ENCODE measurements around the gene GNAT3. TPM values are rescaled to one million over a fixed set of nuclear protein-coding genes. Genes with fewer than 3 reads are reported as not detected.

The GNAT3 gene
- total RNA-seq, 1 experiment from 2014 or later, result not detected

- no TSS peak for BruUV-seq (replicated peaks)
- CTCF ChIA-PET, result interaction anchor here (1.4 to 1.5 kb wide), 2 partner anchors 238 to 261 kb away, joined by 4 to 7 read pairs; no protein-coding TSS in a partner anchor
- POLR2A ChIA-PET, result interaction anchor here (0.5 to 1.0 kb wide), 4 partner anchors 144 to 328 kb away, joined by 3 to 4 read pairs (median 3); no protein-coding TSS in a partner anchor
- H3K27ac Mint-ChIP-seq (ENCODE audit: low read depth, unreplicated experiment), result no peak overlapping the region
- intact Hi-C loops (cut with micrococcal nuclease), result no loop called here
- no peaks in the 10 kb centered on the region for H3K27me3 Mint-ChIP-seq (ENCODE audit: insufficient read depth, unreplicated experiment)
- TF ChIP-seq, protein P1, sequence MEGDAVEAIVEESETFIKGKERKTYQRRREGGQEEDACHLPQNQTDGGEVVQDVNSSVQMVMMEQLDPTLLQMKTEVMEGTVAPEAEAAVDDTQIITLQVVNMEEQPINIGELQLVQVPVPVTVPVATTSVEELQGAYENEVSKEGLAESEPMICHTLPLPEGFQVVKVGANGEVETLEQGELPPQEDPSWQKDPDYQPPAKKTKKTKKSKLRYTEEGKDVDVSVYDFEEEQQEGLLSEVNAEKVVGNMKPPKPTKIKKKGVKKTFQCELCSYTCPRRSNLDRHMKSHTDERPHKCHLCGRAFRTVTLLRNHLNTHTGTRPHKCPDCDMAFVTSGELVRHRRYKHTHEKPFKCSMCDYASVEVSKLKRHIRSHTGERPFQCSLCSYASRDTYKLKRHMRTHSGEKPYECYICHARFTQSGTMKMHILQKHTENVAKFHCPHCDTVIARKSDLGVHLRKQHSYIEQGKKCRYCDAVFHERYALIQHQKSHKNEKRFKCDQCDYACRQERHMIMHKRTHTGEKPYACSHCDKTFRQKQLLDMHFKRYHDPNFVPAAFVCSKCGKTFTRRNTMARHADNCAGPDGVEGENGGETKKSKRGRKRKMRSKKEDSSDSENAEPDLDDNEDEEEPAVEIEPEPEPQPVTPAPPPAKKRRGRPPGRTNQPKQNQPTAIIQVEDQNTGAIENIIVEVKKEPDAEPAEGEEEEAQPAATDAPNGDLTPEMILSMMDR (IDR thresholded peaks at IDR 0.05; ENCODE audit: unreplicated experiment), result no peak
- no peak for DNase-seq (ENCODE audit: unreplicated experiment)
- no peaks in the 10 kb centered on the region for H3K9me3 Mint-ChIP-seq (ENCODE audit: unreplicated experiment)
- H3K4me1 Mint-ChIP-seq (ENCODE audit: insufficient read depth, unreplicated experiment), result no peaks in the 10 kb centered on the region
- no peak overlapping the region for H3K4me3 Mint-ChIP-seq (ENCODE audit: unreplicated experiment)
- H3K36me3 Mint-ChIP-seq (ENCODE audit: insufficient read depth, unreplicated experiment), result no peaks in the 10 kb centered on the region
Observed at GRCh38 chr7:80420876-80421275, 91.0 kb downstream of the GNAT3 start.

DNA sequence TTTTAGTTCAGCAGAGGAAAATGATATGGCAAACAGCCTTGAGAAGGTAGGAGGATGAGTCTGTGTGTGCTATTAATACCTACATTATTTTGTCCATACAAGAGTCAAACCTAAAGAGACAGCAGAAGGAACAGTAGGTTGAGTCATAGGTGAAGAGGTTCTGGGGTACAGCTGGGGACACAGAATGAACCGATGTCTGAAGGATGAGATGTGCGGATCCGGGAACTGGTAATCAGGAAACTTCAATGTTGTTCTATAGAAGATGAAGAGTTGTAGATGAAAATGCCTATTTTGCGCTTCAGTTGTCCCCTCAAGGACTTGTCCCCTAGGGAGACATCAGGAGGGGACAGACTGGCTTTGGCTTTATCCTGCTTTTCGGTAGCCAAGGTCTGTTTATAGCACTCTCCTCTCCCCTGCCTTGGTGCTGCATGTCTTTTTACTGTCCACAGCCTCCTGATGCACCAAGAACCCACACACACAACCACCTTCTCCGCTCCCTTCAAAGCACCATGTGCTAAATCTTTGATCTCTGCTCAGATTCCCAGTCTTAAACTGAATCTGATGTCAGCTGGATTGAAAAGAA, 94.6 kb downstream of the GNAT3 start:
- no peak for DNase-seq (ENCODE audit: unreplicated experiment)
- H3K36me3 Mint-ChIP-seq (ENCODE audit: insufficient read depth, unreplicated experiment), result no peaks in the 10 kb centered on the region
- POLR2A ChIA-PET, result no interaction called here

DNA sequence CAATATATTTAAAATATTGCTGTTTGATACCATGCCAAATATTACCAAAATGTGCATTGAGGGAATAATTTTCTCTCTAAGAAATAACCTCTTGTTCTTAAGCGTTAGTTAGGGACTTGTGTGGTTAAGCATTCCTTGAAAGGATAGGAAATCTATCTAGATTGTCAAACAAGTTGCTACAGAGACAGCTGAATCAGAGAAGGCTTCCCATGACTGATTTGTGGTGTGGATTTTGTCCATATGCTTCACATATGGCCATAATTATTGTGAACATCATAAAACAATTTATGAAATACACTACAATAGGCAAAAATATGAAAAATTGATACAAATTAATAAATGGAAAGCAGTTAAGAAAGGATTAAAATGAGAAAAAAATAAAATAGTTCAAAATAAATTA, 96.3 kb downstream of the GNAT3 start:
- ChIA-PET POLR2A (interaction anchor here (0.6 kb wide), 1 partner anchor 470 kb away, joined by 3 read pairs; no protein-coding TSS in a partner anchor), CTCF (interaction anchor here (0.7 kb wide), 1 partner anchor 92 kb away, joined by 5 read pairs; no protein-coding TSS in a partner anchor)
- Mint-ChIP-seq H3K27me3 (ENCODE audit: insufficient read depth, unreplicated experiment) (no peaks in the 10 kb centered on the region), H3K9me3 (ENCODE audit: unreplicated experiment) (no peaks in the 10 kb centered on the region), H3K27ac (ENCODE audit: low read depth, unreplicated experiment) (no peak overlapping the region), H3K4me1 (ENCODE audit: insufficient read depth, unreplicated experiment) (peaks cover 8% of the 10 kb centered on the region), H3K36me3 (ENCODE audit: insufficient read depth, unreplicated experiment) (no peaks in the 10 kb centered on the region), H3K4me3 (ENCODE audit: unreplicated experiment) (no peak overlapping the region)
- TF ChIP-seq, protein P1 (IDR thresholded peaks at IDR 0.05; ENCODE audit: unreplicated experiment), result no peak
- intact Hi-C loops (cut with micrococcal nuclease), result no loop called here
- BruUV-seq (replicated peaks), result no TSS peak
- no peak for DNase-seq (ENCODE audit: unreplicated experiment)

More for the DNA sequence above, 94.6 kb downstream of the GNAT3 start:
- no peak overlapping the region for H3K4me3 Mint-ChIP-seq (ENCODE audit: unreplicated experiment)
- no peaks in the 10 kb centered on the region for H3K27me3 Mint-ChIP-seq (ENCODE audit: insufficient read depth, unreplicated experiment)
- intact Hi-C loops (cut with micrococcal nuclease), result no loop called here
- no peak overlapping the region for H3K27ac Mint-ChIP-seq (ENCODE audit: low read depth, unreplicated experiment)
- CTCF ChIA-PET, result interaction anchor here (3.0 kb wide), 1 partner anchor 11 kb away, joined by 11 read pairs; no protein-coding TSS in a partner anchor
- TF ChIP-seq, protein P1 (IDR thresholded peaks at IDR 0.05; ENCODE audit: unreplicated experiment), result no peak
- no peaks in the 10 kb centered on the region for H3K9me3 Mint-ChIP-seq (ENCODE audit: unreplicated experiment)
- BruUV-seq (replicated peaks), result no TSS peak
- peaks cover 8% of the 10 kb centered on the region for H3K4me1 Mint-ChIP-seq (ENCODE audit: insufficient read depth, unreplicated experiment)

GRCh38 chr7:80415114-80415513, 96.8 kb downstream of the GNAT3 start:
- TF ChIP-seq, protein P1 (IDR thresholded peaks at IDR 0.05; ENCODE audit: unreplicated experiment), result no peak
- no peak for DNase-seq (ENCODE audit: unreplicated experiment)
- Mint-ChIP-seq H3K27ac (ENCODE audit: low read depth, unreplicated experiment) (no peak overlapping the region), H3K27me3 (ENCODE audit: insufficient read depth, unreplicated experiment) (no peaks in the 10 kb centered on the region), H3K36me3 (ENCODE audit: insufficient read depth, unreplicated experiment) (no peaks in the 10 kb centered on the region), H3K4me3 (ENCODE audit: unreplicated experiment) (no peak overlapping the region), H3K9me3 (ENCODE audit: unreplicated experiment) (no peaks in the 10 kb centered on the region), H3K4me1 (ENCODE audit: insufficient read depth, unreplicated experiment) (peaks cover 8% of the 10 kb centered on the region)
- intact Hi-C loops (cut with micrococcal nuclease), result no loop called here
- POLR2A ChIA-PET, result interaction anchor here (0.6 kb wide), 1 partner anchor 470 kb away, joined by 3 read pairs; no protein-coding TSS in a partner anchor
- CTCF ChIA-PET, result interaction anchor here (0.7 to 0.8 kb wide), 2 partner anchors 38 to 93 kb away, joined by 4 to 5 read pairs; no protein-coding TSS in a partner anchor
- no TSS peak for BruUV-seq (replicated peaks)
